B cell (primary cell): ENCODE measurements around the gene TULP1. TPM values are rescaled to one million over a fixed set of nuclear protein-coding genes. Genes with fewer than 3 reads are reported as not detected.

Source experiments
- ATAC-seq: fragments of 200-7000 bp; cut with Tn5 transposase; one replicate; pipeline ENCODE4 v1.10.0; 2021; ENCODE audit warnings: low read depth, mild to moderate bottlenecking, moderate number of reproducible peaks, moderate library complexity
- CTCF ChIA-PET: fragments of 350-600 bp; sonication (Branson Sonifier 250); formaldehyde crosslinking; loops from one replicate; lab custom pipeline; 2021; ENCODE audit warnings: antibody characterized with exemption, inconsistent platforms; lab: Charles Lee
- POLR2A ChIA-PET: fragments of 350-600 bp; sonication (Branson Sonifier 250); formaldehyde crosslinking; loops from one replicate; lab custom pipeline; 2021; ENCODE audit warnings: antibody characterized with exemption; lab: Charles Lee
- DNase-seq: peaks from one replicate; pipeline ENCODE4 v3.0.0; 2013
- H2AFZ ChIP-seq: 2 replicates; pipeline ENCODE4 v1.6.1; 2012; ENCODE audit warnings: mild to moderate bottlenecking, low read depth, low read length; ENCODE audit not compliant: insufficient read depth, poor library complexity, severe bottlenecking
- H3K27ac ChIP-seq, 2 donors: 1 replicate in 1 of 2; 2 replicates in 1 of 2; pipeline ENCODE4 v1.5.1; 2012 to 2013; ENCODE audit warnings: low read length in 2 of 2, mild to moderate bottlenecking in 2 of 2, moderate library complexity in 1 of 2
- H3K27me3 ChIP-seq, 4 experiments: fragments of 200-600 bp in 1 of 4; sonication (generic) in 1 of 4; replicated peaks in 1 of 4; 1 replicate in 2 of 4; 2 replicates in 2 of 4; pipeline versions ENCODE4 v1.6.1 to v1.7.0; 2013 to 2016; ENCODE audit warnings: low read length in 3 of 4, mild to moderate bottlenecking in 2 of 4, mixed read lengths in 1 of 4, moderate library complexity in 1 of 4; ENCODE audit not compliant: insufficient read depth in 4 of 4, control insufficient read depth in 3 of 4; ENCODE audit errors: control extremely low read depth in 1 of 4
- H3K36me3 ChIP-seq, 2 experiments: replicated peaks in 1 of 2; 1 replicate in 1 of 2; 2 replicates in 1 of 2; pipeline versions ENCODE4 v1.6.1 to v1.7.1; 2013; ENCODE audit warnings: low read length in 1 of 2; ENCODE audit not compliant: insufficient read depth in 2 of 2, control insufficient read depth in 1 of 2; ENCODE audit errors: control extremely low read depth in 1 of 2, extremely low read depth in 1 of 2
- H3K4me1 ChIP-seq, 2 donors: fragments of 200-600 bp in 1 of 2; sonication (generic) in 1 of 2; 1 replicate in 1 of 2; 2 replicates in 1 of 2; pipeline versions ENCODE4 v1.5.1 to v1.6.1; 2013 to 2017; ENCODE audit warnings: low read length in 2 of 2; ENCODE audit not compliant: control insufficient read depth in 2 of 2, insufficient read depth in 2 of 2
- H3K4me2 ChIP-seq: replicated peaks from 2 replicates; pipeline ENCODE3; 2012; ENCODE audit warnings: mild to moderate bottlenecking, low read depth, low read length; ENCODE audit not compliant: poor library complexity, severe bottlenecking
- H3K4me3 ChIP-seq, 5 experiments: fragments of 200-600 bp in 1 of 5; sonication (generic) in 1 of 5; 1 replicate in 3 of 5; 2 replicates in 2 of 5; pipeline versions ENCODE4 v1.5.1 to v1.7.0; 2011 to 2016; ENCODE audit warnings: low read length in 4 of 5, mild to moderate bottlenecking in 4 of 5, low read depth in 2 of 5, control low read depth in 1 of 5, moderate library complexity in 1 of 5; ENCODE audit not compliant: insufficient read depth in 1 of 5; ENCODE audit errors: control extremely low read depth in 1 of 5, extremely low read depth in 1 of 5
- H3K79me2 ChIP-seq: fragments of 200-600 bp; sonication (generic); one replicate; pipeline ENCODE4 v1.6.0; 2016; ENCODE audit warnings: low read length; ENCODE audit not compliant: control insufficient read depth, insufficient read depth
- H3K9ac ChIP-seq: fragments of 200-600 bp; sonication (generic); 2 replicates; pipeline ENCODE4 v1.6.1; 2017; ENCODE audit warnings: mild to moderate bottlenecking, low read length, moderate library complexity
- H3K9me3 ChIP-seq, 3 donors: one replicate each; pipeline versions ENCODE4 v1.6.1 to v1.7.1; 2013; ENCODE audit warnings: low read length in 2 of 3; ENCODE audit not compliant: control insufficient read depth in 2 of 3, insufficient read depth in 1 of 3; ENCODE audit errors: control extremely low read depth in 1 of 3
- H4K20me1 ChIP-seq: 2 replicates; pipeline ENCODE4 v1.6.0; 2012; ENCODE audit warnings: mild to moderate bottlenecking, low read length; ENCODE audit not compliant: insufficient read depth, control insufficient read depth, poor library complexity, severe bottlenecking
- H3K27ac Mint-ChIP-seq: one replicate; pipeline ENCODE4 v1.8.0; 2021; ENCODE audit warnings: mixed read lengths
- H3K27me3 Mint-ChIP-seq: one replicate; pipeline ENCODE4 v1.8.0; 2021; ENCODE audit warnings: mixed read lengths
- H3K4me1 Mint-ChIP-seq: one replicate; pipeline ENCODE4 v1.8.0; 2021; ENCODE audit warnings: mixed read lengths
- H3K4me3 Mint-ChIP-seq: one replicate; pipeline ENCODE4 v1.8.0; 2021; ENCODE audit warnings: mixed read lengths
- H3K9me3 Mint-ChIP-seq: one replicate; pipeline ENCODE4 v1.8.0; 2022; ENCODE audit warnings: mixed read lengths; ENCODE audit not compliant: insufficient read depth
- CTCF ChIP-seq: fragments of 200-600 bp; IDR thresholded peaks from one replicate; pipeline ENCODE4 v1.8.0; 2022; ENCODE audit warnings: antibody characterized with exemption, mild to moderate bottlenecking
- EZH2 ChIP-seq: IDR thresholded peaks from 2 replicates; pipeline ENCODE4 v1.6.1; 2012; ENCODE audit warnings: borderline replicate concordance, low read depth, mild to moderate bottlenecking, moderate library complexity, low read length; ENCODE audit not compliant: insufficient read depth, poor library complexity, severe bottlenecking
- whole genome bisulfite sequencing: methylation state at CpG from one replicate; pipeline ENCODE4 v1.1.5; 2013; ENCODE audit warnings: missing lambda C conversion rate; ENCODE audit not compliant: insufficient coverage; 5-methylcytosine and 5-hydroxymethylcytosine counted together
- intact Hi-C: fragments of 100-400 bp; cut with micrococcal nuclease; formaldehyde crosslinking; loops from one replicate; pipeline ENCODE4 v1.10.0; 2022
- polyA plus RNA-seq: library from polyadenylated mRNA; depleted of rRNA; stranded (reverse); fragments of >200 nt; gene quantifications from 2 replicates; pipeline ENCODE4 v1.2.3, GENCODE V29; 2012
- total RNA-seq, 2 donors: library from RNA; stranded (reverse); fragments of 120-200 nt in 1 of 2; gene quantifications; 1 replicate in 1 of 2; 2 replicates in 1 of 2; pipeline versions ENCODE4 v1.2.3 to v1.2.4, GENCODE V29; 2013 to 2022

TULP1 gene
- total and polyA plus RNA-seq, 2 donors (not counting 1 experiment from before 2014, with no cell fraction given): not detected

GRCh38 chr6:35557239-35557638 lies 44.5 kb upstream of the TULP1 start:
- Histone ChIP-seq H3K9ac (no peak overlapping the region), H3K4me1 (no peaks in the 10 kb centered on the region), H3K27me3 (peaks cover 0 to 5% (median 1%) of the 10 kb centered on the region in 4 experiments), H2AFZ (no peak overlapping the region), H3K4me3 (no peak overlapping the region), H3K9me3 (no peaks in the 10 kb centered on the region), H3K36me3 (no peaks in the 10 kb centered on the region), H4K20me1 (no peaks in the 10 kb centered on the region), H3K27ac (no peak overlapping the region), H3K4me2 (no peak overlapping the region), H3K79me2 (no peaks in the 10 kb centered on the region)
- WGBS: 48% methylated on average over 4 of the region's 6 CpGs
- CTCF ChIA-PET: interaction anchor here (1.1 kb wide), 1 partner anchor 35 kb away, joined by 3 read pairs; no protein-coding TSS in a partner anchor
- TF ChIP-seq CTCF (no peak), EZH2 (no peak)
- ATAC-seq: no peak
- Mint-ChIP-seq H3K4me1 (peaks cover 5% of the 10 kb centered on the region), H3K27me3 (peaks cover 16% of the 10 kb centered on the region), H3K27ac (no peak overlapping the region), H3K9me3 (no peaks in the 10 kb centered on the region), H3K4me3 (no peak overlapping the region)
- POLR2A ChIA-PET: no interaction called here
- intact Hi-C loops: no loop called here
- no peak for DNase-seq

GRCh38 chr6:35554811-35555210 lies 42.1 kb upstream of the TULP1 start:
- POLR2A ChIA-PET: no interaction called here
- intact Hi-C loops: no loop called here
- no peak for ATAC-seq

More at GRCh38 chr6:35554811-35555210, 42.1 kb upstream of the TULP1 start:
- H3K4me2 ChIP-seq: no peak overlapping the region
- Mint-ChIP-seq H3K27me3 (peaks cover 23% of the 10 kb centered on the region), H3K4me3 (no peak overlapping the region), H3K4me1 (peaks cover 2% of the 10 kb centered on the region), H3K27ac (no peak overlapping the region), H3K9me3 (peaks cover 6% of the 10 kb centered on the region)
- WGBS: 97% methylated on average over 2 of the region's 4 CpGs
- no peak overlapping the region for H3K27ac ChIP-seq
- H3K9me3 ChIP-seq: peaks cover 3 to 16% (median 10%) of the 10 kb centered on the region in 3 donors
- no peak overlapping the region for H3K4me3 ChIP-seq
- H4K20me1 ChIP-seq: no peaks in the 10 kb centered on the region
- no peaks in the 10 kb centered on the region for H3K4me1 ChIP-seq
- CTCF ChIA-PET: no interaction called here
- H3K9ac ChIP-seq: no peak overlapping the region
- H3K79me2 ChIP-seq: no peaks in the 10 kb centered on the region
- H3K36me3 ChIP-seq: no peaks in the 10 kb centered on the region
- H3K27me3 ChIP-seq: peaks cover 0 to 10% (median 1%) of the 10 kb centered on the region in 4 experiments
- H2AFZ ChIP-seq: no peak overlapping the region
- DNase-seq: no peak
- TF ChIP-seq CTCF (no peak), EZH2 (no peak)
